Suprapubic skin (tissue), 4 donors: ENCODE data around the gene MYD88.

Experiments used
- EP300 ChIP-seq: sonication (generic); formaldehyde crosslinking; IDR thresholded peaks from one replicate; pipeline ENCODE4 v1.6.1; 2017; ENCODE audit warnings: antibody characterized with exemption
- POLR2A ChIP-seq, 2 donors: fragments of 450-650 bp; IDR thresholded peaks; one replicate each; pipeline ENCODE4 v1.6.1; 2017; ENCODE audit warnings: antibody characterized with exemption in 2 of 2, mild to moderate bottlenecking in 2 of 2, moderate library complexity in 2 of 2
- POLR2AphosphoS5 ChIP-seq, 3 donors: sonication (generic); formaldehyde crosslinking; IDR thresholded peaks; one replicate each; pipeline ENCODE4 v1.6.1; 2017; ENCODE audit warnings: antibody characterized with exemption in 3 of 3
- TF ChIP-seq, protein P1 (sequence below), 2 donors: fragments of 200-600 bp in 1 of 2; fragments of 450-650 bp in 1 of 2; sonication (generic) in 1 of 2; IDR thresholded peaks; one replicate each; pipeline ENCODE4 v1.5.1; 2016 to 2019; ENCODE audit warnings: antibody characterized with exemption in 2 of 2, mild to moderate bottlenecking in 1 of 2, moderate library complexity in 1 of 2

DNA sequence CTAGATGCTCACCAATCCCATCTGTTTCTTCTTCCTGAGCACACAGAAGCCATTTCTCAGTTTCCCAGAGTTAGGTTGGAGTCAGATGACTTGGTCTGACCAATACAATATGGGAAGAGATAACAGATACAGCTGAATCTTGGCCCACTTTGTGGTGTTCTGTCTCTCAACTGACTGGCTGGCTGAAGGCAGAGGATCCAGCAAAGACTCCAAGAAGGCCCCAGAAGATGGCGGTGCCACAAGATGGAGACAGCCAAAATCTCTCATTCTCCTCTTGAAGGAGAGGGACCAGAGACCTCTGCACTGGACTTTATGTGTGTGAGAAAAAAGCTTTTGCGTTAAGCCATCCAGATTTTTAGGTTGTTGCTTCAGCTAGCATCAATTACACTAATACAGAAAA is 18.7 kb downstream of the MYD88 start:
- TF ChIP-seq, protein P1, sequence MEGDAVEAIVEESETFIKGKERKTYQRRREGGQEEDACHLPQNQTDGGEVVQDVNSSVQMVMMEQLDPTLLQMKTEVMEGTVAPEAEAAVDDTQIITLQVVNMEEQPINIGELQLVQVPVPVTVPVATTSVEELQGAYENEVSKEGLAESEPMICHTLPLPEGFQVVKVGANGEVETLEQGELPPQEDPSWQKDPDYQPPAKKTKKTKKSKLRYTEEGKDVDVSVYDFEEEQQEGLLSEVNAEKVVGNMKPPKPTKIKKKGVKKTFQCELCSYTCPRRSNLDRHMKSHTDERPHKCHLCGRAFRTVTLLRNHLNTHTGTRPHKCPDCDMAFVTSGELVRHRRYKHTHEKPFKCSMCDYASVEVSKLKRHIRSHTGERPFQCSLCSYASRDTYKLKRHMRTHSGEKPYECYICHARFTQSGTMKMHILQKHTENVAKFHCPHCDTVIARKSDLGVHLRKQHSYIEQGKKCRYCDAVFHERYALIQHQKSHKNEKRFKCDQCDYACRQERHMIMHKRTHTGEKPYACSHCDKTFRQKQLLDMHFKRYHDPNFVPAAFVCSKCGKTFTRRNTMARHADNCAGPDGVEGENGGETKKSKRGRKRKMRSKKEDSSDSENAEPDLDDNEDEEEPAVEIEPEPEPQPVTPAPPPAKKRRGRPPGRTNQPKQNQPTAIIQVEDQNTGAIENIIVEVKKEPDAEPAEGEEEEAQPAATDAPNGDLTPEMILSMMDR (IDR thresholded peaks at IDR 0.05) = no peak
- TF ChIP-seq POLR2AphosphoS5 (IDR thresholded peaks at IDR 0.05) = no peak
- no peak for TF ChIP-seq EP300
- TF ChIP-seq POLR2A (IDR thresholded peaks at IDR 0.05) = no peak
